DND-41 (cell line): ENCODE measurements around the gene SIL1.

Experiments used
- CTCF ChIP-seq: IDR thresholded peaks from 2 replicates; pipeline ENCODE4 v1.5.1; 2012; ENCODE audit warnings: borderline replicate concordance, low read length, moderate library complexity, mild to moderate bottlenecking; ENCODE audit not compliant: poor library complexity, severe bottlenecking; ENCODE audit errors: extremely low read depth
- EZH2 ChIP-seq: IDR thresholded peaks from 3 replicates; pipeline ENCODE4 v1.6.1; 2012; ENCODE audit warnings: borderline replicate concordance, low read depth, mild to moderate bottlenecking, moderate library complexity, low read length, inconsistent platforms; ENCODE audit not compliant: severe bottlenecking

- TF ChIP-seq CTCF, result no peak
- TF ChIP-seq EZH2, result no peak
Measured at GRCh38 chr5:139167533-139167932, 30.6 kb downstream of the SIL1 start.
